Smooth muscle cell (in vitro differentiated cells): Measurements from ENCODE around the gene CHST7. TPM values are rescaled to one million over a fixed set of nuclear protein-coding genes. Genes with fewer than 3 reads are reported as not detected.
A peak's percentile ranks its signal among the peaks of the same experiment; 100 is the strongest.
"Not testable (repeated sequence)": the region's sequence is repeated elsewhere in the genome, so short reads cannot be mapped to it uniquely, and the experiment has no call there.

ENCODE experiments used
- DNase-seq: peaks from one replicate; lab custom pipeline; 2025; ENCODE audit not compliant: unreplicated experiment; lab: John Stamatoyannopoulos, UW
- H2AFZ ChIP-seq: fragments of 200-600 bp; sonication (generic); 2 replicates; pipeline ENCODE4 v1.6.0; 2016; ENCODE audit warnings: antibody characterized with exemption, low read depth, mild to moderate bottlenecking
- H3F3A ChIP-seq: fragments of 200-600 bp; sonication (generic); 2 replicates; pipeline ENCODE4 v1.6.0; 2017; ENCODE audit warnings: antibody characterized with exemption, low read depth
- H3K27ac ChIP-seq: fragments of 200-600 bp; sonication (generic); 2 replicates; pipeline ENCODE4 v1.5.1; 2016; ENCODE audit warnings: low read depth, mild to moderate bottlenecking
- H3K27me3 ChIP-seq: fragments of 200-600 bp; sonication (generic); 2 replicates; pipeline ENCODE4 v1.6.1; 2016; ENCODE audit warnings: low read depth, mild to moderate bottlenecking
- H3K36me3 ChIP-seq: fragments of 200-600 bp; sonication (generic); 2 replicates; pipeline ENCODE4 v1.5.1; 2016; ENCODE audit warnings: low read depth
- H3K4me1 ChIP-seq: fragments of 200-600 bp; sonication (generic); 2 replicates; pipeline ENCODE4 v1.5.1; 2016; ENCODE audit warnings: low read depth
- H3K4me2 ChIP-seq: fragments of 200-600 bp; sonication (generic); 2 replicates; pipeline ENCODE4 v1.6.0; 2016; ENCODE audit warnings: mild to moderate bottlenecking
- H3K4me3 ChIP-seq: fragments of 200-600 bp; sonication (generic); 2 replicates; pipeline ENCODE4 v1.5.1; 2016; ENCODE audit warnings: mild to moderate bottlenecking
- H3K79me2 ChIP-seq: fragments of 200-600 bp; sonication (generic); 2 replicates; pipeline ENCODE4 v1.6.0; 2016; ENCODE audit warnings: low read depth, mild to moderate bottlenecking
- H3K9ac ChIP-seq: fragments of 200-600 bp; sonication (generic); 2 replicates; pipeline ENCODE4 v1.6.0; 2016; ENCODE audit warnings: low read depth
- H3K9me3 ChIP-seq: fragments of 200-600 bp; sonication (generic); replicated peaks from 2 replicates; pipeline ENCODE4 v1.5.1; 2016; ENCODE audit warnings: low read depth
- H4K20me1 ChIP-seq: fragments of 200-600 bp; sonication (generic); 2 replicates; pipeline ENCODE4 v1.6.0; 2016; ENCODE audit warnings: low read depth
- CTCF ChIP-seq: fragments of 200-600 bp; sonication (generic); IDR thresholded peaks from 2 replicates; pipeline ENCODE4 v1.5.1; 2017; ENCODE audit warnings: borderline replicate concordance, mild to moderate bottlenecking, antibody characterized with exemption; ENCODE audit not compliant: insufficient read depth, poor library complexity, severe bottlenecking
- WGBS: methylation state at CpG from one replicate; pipeline ENCODE4 v1.1.7; 2016; ENCODE audit warnings: low lambda C conversion rate; 5-methylcytosine and 5-hydroxymethylcytosine counted together
- polyA plus RNA-seq: library from polyadenylated mRNA; unstranded; fragments of >200 nt; fragmentation: Nextera tagmentation; extraction: Ambion mirVana; gene quantifications from 2 replicates; pipeline ENCODE4 v1.2.1, GENCODE V29; 2016
- total RNA-seq: library from RNA; depleted of rRNA; stranded (reverse); fragments of >200 nt; gene quantifications from 2 replicates; pipeline ENCODE4 v1.2.3, GENCODE V29; 2014

The CHST7 gene
- 3.5 and 9.3 TPM in 2 replicates for total RNA-seq
- polyA plus RNA-seq: 3.6 and 7.0 TPM in 2 replicates

GRCh38 chrX:46573331-46573891 is at the start of gene CHST7:
Gene CHST7, plus strand, starts transcription at chrX:46573765. Its CDS starts 167 bp downstream, at chrX:46573932.
- Histone ChIP-seq H3K27ac (no peak within 1 kb of the TSS), H3K9ac (no peak within 1 kb of the TSS), H4K20me1 (peaks cover 6% of the 10 kb centered on the region), H3K27me3 (no peaks in the 10 kb centered on the region), H3K4me2 (peak within 1 kb of the TSS; percentile 84), H3K9me3 (no peaks in the 10 kb centered on the region), H3K79me2 (no peaks in the 10 kb centered on the region), H2AFZ (peak within 1 kb of the TSS; percentile 24), H3K4me3 (peak within 1 kb of the TSS; percentile 57), H3K4me1 (no peaks in the 10 kb centered on the region), H3K36me3 (no peaks in the 10 kb centered on the region), H3F3A (no peaks in the 10 kb centered on the region)
- WGBS: 36% methylated on average over 35 of the region's 35 CpGs
- DNase-seq: peak; percentile 22
- TF ChIP-seq CTCF: no peak

GRCh38 chrX:46528640-46529039 is 44.9 kb upstream of the CHST7 start:
- not testable (repeated sequence) for H3K27me3 ChIP-seq, H3K79me2 ChIP-seq, H3K4me1 ChIP-seq, H3K4me2 ChIP-seq, H3K9ac ChIP-seq, H4K20me1 ChIP-seq, H3K4me3 ChIP-seq, DNase-seq, H2AFZ ChIP-seq, H3K36me3 ChIP-seq, H3K9me3 ChIP-seq, H3F3A ChIP-seq, H3K27ac ChIP-seq
- 83% methylated on average over 5 of the region's 6 CpGs for WGBS

- H3K9ac ChIP-seq, H4K20me1 ChIP-seq, H3K79me2 ChIP-seq, H3K4me3 ChIP-seq, DNase-seq, H2AFZ ChIP-seq, H3K4me1 ChIP-seq, H3F3A ChIP-seq, H3K4me2 ChIP-seq, H3K9me3 ChIP-seq, H3K27ac ChIP-seq, H3K36me3 ChIP-seq, H3K27me3 ChIP-seq: not testable (repeated sequence)
- 71% methylated on average over 12 of the region's 12 CpGs for WGBS
Measured at GRCh38 chrX:46529740-46530403, 43.7 kb upstream of the CHST7 start.

- H3K27ac ChIP-seq, H3K9ac ChIP-seq, H3K27me3 ChIP-seq, H3K4me2 ChIP-seq, H3F3A ChIP-seq, H3K4me1 ChIP-seq, H4K20me1 ChIP-seq, H3K36me3 ChIP-seq, DNase-seq, H3K9me3 ChIP-seq, H2AFZ ChIP-seq, H3K79me2 ChIP-seq, H3K4me3 ChIP-seq: not testable (repeated sequence)
- 69% methylated on average over 1 of the region's 1 CpG for WGBS
Measured at GRCh38 chrX:46530404-46530908, 43.1 kb upstream of the CHST7 start.

- Histone ChIP-seq H3K27me3 (no peaks in the 10 kb centered on the region), H4K20me1 (no peaks in the 10 kb centered on the region), H3K9me3 (no peaks in the 10 kb centered on the region), H3K27ac (no peak overlapping the region), H3F3A (no peaks in the 10 kb centered on the region), H2AFZ (no peak overlapping the region), H3K4me1 (no peaks in the 10 kb centered on the region), H3K4me2 (no peak overlapping the region), H3K36me3 (no peaks in the 10 kb centered on the region), H3K4me3 (no peak overlapping the region), H3K9ac (no peak overlapping the region), H3K79me2 (no peaks in the 10 kb centered on the region)
- TF ChIP-seq CTCF: no peak
- WGBS: 62% methylated on average over 3 of the region's 3 CpGs
- no peak for DNase-seq
Measured at GRCh38 chrX:46531442-46531841, 42.1 kb upstream of the CHST7 start.
